Stomach (tissue), 9 donors: ENCODE data around the gene HES6. TPM values are rescaled to one million over a fixed set of nuclear protein-coding genes. Genes with fewer than 3 reads are reported as not detected.

Experiments
- DNase-seq, 2 donors: peaks; one replicate each; pipeline versions ENCODE4 v3.0.0 to v3.0.0-alpha.2; 2013 to 2019
- H3K27ac ChIP-seq, 5 donors: fragments of 200-600 bp in 4 of 5; sonication (generic) in 4 of 5; one replicate each; pipeline ENCODE4 v1.5.1; 2013 to 2019; ENCODE audit warnings: mild to moderate bottlenecking in 1 of 5, moderate library complexity in 1 of 5
- H3K27me3 ChIP-seq, 3 donors: fragments of 200-600 bp; sonication (generic); one replicate each; pipeline ENCODE4 v1.5.1; 2017 to 2019; ENCODE audit warnings: mixed run types in 1 of 3
- H3K36me3 ChIP-seq, 4 donors: fragments of 200-600 bp; sonication (generic); 1 replicate in 3 of 4; 2 replicates in 1 of 4; pipeline ENCODE4 v1.5.1; 2016 to 2019
- H3K4me1 ChIP-seq, 4 donors: fragments of 200-600 bp; sonication (generic); one replicate each; pipeline ENCODE4 v1.5.1; 2016 to 2019
- H3K4me3 ChIP-seq, 4 donors: fragments of 200-600 bp; sonication (generic) in 3 of 4; one replicate each; pipeline ENCODE4 v1.5.1; 2016 to 2019; ENCODE audit warnings: mild to moderate bottlenecking in 1 of 4
- H3K9me3 ChIP-seq, 4 donors: fragments of 200-600 bp; sonication (generic); one replicate each; pipeline ENCODE4 v1.5.1; 2016 to 2019
- CTCF ChIP-seq, 7 experiments: fragments of 450-650 bp in 4 of 7; fragments of 200-600 bp in 3 of 7; sonication (generic) in 3 of 7; IDR thresholded peaks; one replicate each; pipeline ENCODE4 v1.5.1; 2016 to 2019; ENCODE audit warnings: antibody characterized with exemption in 7 of 7, control low read depth in 2 of 7, mild to moderate bottlenecking in 1 of 7
- EP300 ChIP-seq: sonication (generic); formaldehyde crosslinking; IDR thresholded peaks from one replicate; pipeline ENCODE4 v1.6.1; 2017; ENCODE audit warnings: antibody characterized with exemption
- POLR2A ChIP-seq, 4 donors: fragments of 450-650 bp; IDR thresholded peaks; one replicate each; pipeline ENCODE4 v1.6.1; 2016; ENCODE audit warnings: antibody characterized with exemption in 4 of 4, control low read depth in 2 of 4, mild to moderate bottlenecking in 1 of 4, moderate library complexity in 1 of 4
- POLR2AphosphoS5 ChIP-seq, 3 donors: sonication (generic); formaldehyde crosslinking; IDR thresholded peaks; one replicate each; pipeline ENCODE4 v1.6.1; 2016; ENCODE audit warnings: antibody characterized with exemption in 3 of 3
- WGBS, 5 donors: extraction: QIAGEN DNeasy Blood & Tissue Kit in 3 of 5; methylation state at CpG; one replicate each; pipeline versions ENCODE4 v1.1.5 to v1.1.7; 2013 to 2018; 5-methylcytosine and 5-hydroxymethylcytosine counted together
- intact Hi-C: fragments of 100-400 bp; cut with DNase I; formaldehyde crosslinking; loops from one replicate; pipeline ENCODE4 v1.15.1; 2023; ENCODE audit warnings: low total_unique reads
- polyA plus RNA-seq, 3 donors: library from polyadenylated mRNA; stranded (reverse); fragments of 200-250 nt; gene quantifications; one replicate each; pipeline ENCODE4 v1.2.3, GENCODE V29; 2013
- total RNA-seq, 5 donors: library from RNA; depleted of rRNA; stranded (reverse); fragments of >200 nt; gene quantifications; one replicate each; pipeline versions ENCODE4 v1.1.0 to v1.2.3, GENCODE V29; 2014 to 2016
- donor health status: healthy with polysubstance abuse.
- donor health status: Bipolar disorder and iron deficiency.
- donor health status: healthy.

HES6 gene
- total and polyA plus RNA-seq, 8 donors = 6.7 to 222 (median 17.0) TPM; not detected in 1

DNA sequence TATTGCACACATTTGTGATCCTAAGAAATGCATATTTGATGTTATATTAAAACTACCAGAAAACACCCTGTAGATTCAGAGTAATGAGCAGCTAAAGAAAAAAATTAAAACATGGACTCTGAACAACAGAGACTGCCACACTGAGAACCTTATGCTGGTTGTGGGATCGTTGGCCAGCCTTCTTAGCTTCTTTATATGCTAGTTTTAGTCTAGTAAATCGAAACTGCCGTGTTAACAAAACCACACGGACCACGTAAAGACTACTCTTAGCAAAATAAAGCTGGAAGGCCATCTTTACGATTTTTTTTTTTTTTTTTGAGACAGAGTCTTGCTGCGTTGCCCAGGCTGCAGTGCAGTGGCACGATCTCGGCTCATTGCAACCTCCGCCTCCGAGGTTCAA is 25.8 kb upstream of the HES6 start:
- H3K27me3 ChIP-seq = no peaks in the 10 kb centered on the region
- H3K9me3 ChIP-seq = no peaks in the 10 kb centered on the region
- DNase-seq = no peak
- intact Hi-C loops = no loop called here
- H3K4me1 ChIP-seq = peaks cover 22 to 26% (median 24%) of the 10 kb centered on the region in 4 donors
- no peak overlapping the region for H3K4me3 ChIP-seq
- TF ChIP-seq CTCF (IDR thresholded peaks at IDR 0.05) (no peak), EP300 (no peak), POLR2AphosphoS5 (IDR thresholded peaks at IDR 0.05) (no peak), POLR2A (IDR thresholded peaks at IDR 0.05) (no peak)
- peaks cover 61 to 94% (median 89%) of the 10 kb centered on the region in 4 donors for H3K36me3 ChIP-seq
- H3K27ac ChIP-seq = no peak overlapping the region
- 93 to 95% (median 95%) methylated on average over 11 of the region's 11 CpGs for WGBS, 5 donors

DNA sequence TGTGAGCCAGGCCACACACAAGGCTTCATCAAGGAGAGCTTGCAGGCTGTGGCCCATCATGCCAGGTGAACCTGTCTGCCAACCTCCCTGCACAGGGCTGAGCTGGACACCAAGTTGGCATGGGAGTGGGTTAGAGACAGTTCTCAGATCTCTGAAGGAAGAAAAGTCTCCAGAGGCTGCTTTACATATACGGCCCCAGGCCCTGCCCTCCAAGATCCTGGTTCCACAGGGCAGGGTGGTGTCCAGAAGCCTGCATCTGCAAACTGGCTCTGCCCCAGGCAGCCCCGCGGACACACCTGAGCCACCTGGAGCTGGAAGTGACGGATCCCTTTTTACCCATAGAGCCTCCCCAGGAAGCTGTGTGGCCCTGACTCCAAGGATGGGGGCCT is 24.2 kb upstream of the HES6 start:
- peaks cover 62 to 92% (median 90%) of the 10 kb centered on the region in 4 donors for H3K36me3 ChIP-seq
- 14 to 67% (median 46%) methylated on average over 1 to 4 of the region's 4 CpGs for WGBS, 5 donors
- intact Hi-C loops = no loop called here

DNA sequence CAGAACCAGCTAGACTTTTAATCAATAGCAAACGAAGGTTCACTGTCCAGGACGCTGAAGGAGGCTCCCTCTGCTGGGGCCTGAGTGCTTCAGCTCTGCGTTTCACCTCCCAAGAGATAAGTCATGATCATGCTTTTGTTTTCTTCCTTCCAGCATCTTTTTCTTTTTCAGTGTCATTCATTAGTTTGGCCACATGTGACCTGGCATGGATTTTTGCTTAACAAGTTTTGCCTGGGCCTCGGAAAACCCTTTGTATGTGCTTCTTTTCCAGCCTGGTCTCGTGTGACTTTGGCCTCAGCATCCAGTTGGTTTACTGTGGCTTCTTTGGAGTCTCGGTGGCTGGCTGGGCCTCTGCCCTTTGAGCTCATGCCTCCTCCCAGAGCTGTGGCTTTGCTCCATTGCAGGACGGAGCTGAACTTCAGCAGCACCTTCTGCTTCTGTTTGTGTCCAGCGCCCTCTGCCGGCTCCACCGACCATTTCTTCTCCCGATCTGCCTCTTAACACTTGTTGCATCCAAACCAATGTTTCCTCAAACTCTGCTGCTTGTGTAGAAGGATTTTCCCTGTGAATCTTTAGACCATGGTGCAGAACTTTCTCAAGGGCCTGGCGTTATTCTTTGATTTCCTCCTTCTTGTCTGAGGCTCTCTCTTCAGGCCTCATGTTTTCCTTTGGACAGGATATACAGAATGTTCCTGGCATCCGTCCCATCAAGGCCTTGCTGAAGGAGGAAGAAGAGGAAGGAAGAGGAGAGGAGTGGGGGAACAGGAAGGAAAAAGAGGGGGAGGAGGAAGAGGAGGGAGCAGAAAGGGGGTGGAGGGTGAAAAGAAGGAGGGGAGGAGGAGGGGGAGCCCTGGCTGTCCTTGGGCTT is 23.6 kb upstream of the HES6 start:
- DNase-seq = peak; percentile 92 to 96
- intact Hi-C loops = no loop called here
- H3K4me3 ChIP-seq = no peak overlapping the region
- peak overlapping the region; percentile 44 to 79 (median 72) for H3K27ac ChIP-seq
- H3K27me3 ChIP-seq = no peaks in the 10 kb centered on the region
- H3K36me3 ChIP-seq = peaks cover 65 to 92% (median 90%) of the 10 kb centered on the region in 4 donors
- peaks cover 22 to 26% (median 24%) of the 10 kb centered on the region in 4 donors for H3K4me1 ChIP-seq
- no peaks in the 10 kb centered on the region for H3K9me3 ChIP-seq
- TF ChIP-seq POLR2A (IDR thresholded peaks at IDR 0.05) = peak in 1 of 4 donors; percentile 6
- peak in 1 of 3 donors; percentile 64 for TF ChIP-seq POLR2AphosphoS5 (IDR thresholded peaks at IDR 0.05)
- peak in 5 of 7 experiments; percentile 67 to 87 (median 76) for TF ChIP-seq CTCF (IDR thresholded peaks at IDR 0.05)
- TF ChIP-seq EP300 = no peak
- 11 to 18% (median 12%) methylated on average over 13 of the region's 13 CpGs for WGBS, 5 donors

More for the DNA sequence above, 24.2 kb upstream of the HES6 start:
- no peak for TF ChIP-seq POLR2AphosphoS5 (IDR thresholded peaks at IDR 0.05)
- no peak for TF ChIP-seq POLR2A (IDR thresholded peaks at IDR 0.05)
- no peak for TF ChIP-seq EP300
- no peak for TF ChIP-seq CTCF (IDR thresholded peaks at IDR 0.05)
- Histone ChIP-seq H3K4me1 (peaks cover 22 to 26% (median 24%) of the 10 kb centered on the region in 4 donors), H3K4me3 (no peak overlapping the region), H3K27ac (peak overlapping the region; percentile 44 to 79 (median 72)), H3K9me3 (no peaks in the 10 kb centered on the region), H3K27me3 (no peaks in the 10 kb centered on the region)
- no peak for DNase-seq

DNA sequence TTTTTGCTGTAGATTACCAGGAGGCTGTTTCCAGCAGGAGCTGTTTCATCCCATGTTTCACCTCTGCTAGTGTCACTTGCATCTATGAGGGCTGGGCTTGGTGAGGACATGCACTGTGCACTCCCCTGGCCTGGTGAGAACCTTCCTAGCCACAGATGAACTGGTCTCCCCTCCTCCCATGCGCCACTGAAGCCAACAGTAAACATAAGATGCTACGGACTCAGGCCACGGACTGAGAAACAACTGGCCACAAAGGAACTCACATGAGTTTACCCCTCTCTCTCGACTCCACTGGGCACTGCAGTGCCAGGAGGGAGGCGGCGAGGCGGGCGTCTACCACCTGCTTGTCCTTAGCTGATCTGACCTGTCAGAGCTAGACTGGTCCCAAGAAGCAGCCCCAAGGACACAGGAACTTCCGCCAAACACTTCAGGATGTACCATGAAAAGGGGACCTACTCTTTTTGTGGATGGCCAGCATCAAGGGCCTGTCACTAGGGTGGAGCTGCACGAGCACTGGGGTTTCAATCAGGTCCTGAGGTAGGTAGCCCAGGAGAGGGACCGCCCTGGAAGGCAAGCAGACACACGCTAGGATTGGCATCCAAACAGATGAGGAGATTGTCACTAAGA is 22.8 kb upstream of the HES6 start:
- TF ChIP-seq POLR2AphosphoS5 (IDR thresholded peaks at IDR 0.05) (no peak), POLR2A (IDR thresholded peaks at IDR 0.05) (no peak), EP300 (no peak), CTCF (IDR thresholded peaks at IDR 0.05) (no peak)
- Histone ChIP-seq H3K4me3 (no peak overlapping the region), H3K9me3 (no peaks in the 10 kb centered on the region), H3K36me3 (peaks cover 65 to 92% (median 90%) of the 10 kb centered on the region in 4 donors), H3K27ac (peak overlapping the region in 4 of 5 donors; percentile 52 to 79 (median 74)), H3K27me3 (no peaks in the 10 kb centered on the region), H3K4me1 (peaks cover 22 to 26% (median 24%) of the 10 kb centered on the region in 4 donors)
- intact Hi-C loops = no loop called here
- DNase-seq = no peak
- WGBS, 5 donors = 85 to 95% (median 90%) methylated on average over 11 to 12 of the region's 12 CpGs
